SU-DHL-6 (cell line): ENCODE data around the gene CTU1.

ENCODE experiments used
- H2AFZ ChIP-seq: fragments of 200-600 bp; sonication (generic); 2 replicates; pipeline ENCODE4 v1.6.1; 2014; ENCODE audit warnings: low read depth, mild to moderate bottlenecking, moderate library complexity, mixed read lengths, antibody characterized with exemption, low read length; ENCODE audit not compliant: severe bottlenecking
- H3F3A ChIP-seq: fragments of 200-600 bp; shearing (Covaris generic); 2 replicates; pipeline ENCODE4 v1.6.0; 2016; ENCODE audit warnings: antibody characterized with exemption, mild to moderate bottlenecking; ENCODE audit not compliant: insufficient read depth
- H3K27ac ChIP-seq: fragments of 200-600 bp; sonication (generic); 2 replicates; pipeline ENCODE4 v1.5.1; 2016; ENCODE audit warnings: low read depth, mild to moderate bottlenecking, low read length, moderate library complexity, mixed read lengths
- H3K27me3 ChIP-seq: fragments of 200-600 bp; sonication (generic), shearing (Covaris generic); 2 replicates; pipeline ENCODE4 v1.6.0; 2014; ENCODE audit warnings: mild to moderate bottlenecking, low read length
- H3K36me3 ChIP-seq: fragments of 200-600 bp; sonication (generic); 2 replicates; pipeline ENCODE4 v1.6.1; 2014; ENCODE audit warnings: mild to moderate bottlenecking, low read length, mixed read lengths
- H3K4me2 ChIP-seq: fragments of 300-600, 200-600 bp; shearing (Covaris generic), sonication (generic); 2 replicates; pipeline ENCODE4 v1.6.0; 2014; ENCODE audit warnings: low read length, low read depth, mild to moderate bottlenecking; ENCODE audit not compliant: poor library complexity, severe bottlenecking
- H3K4me3 ChIP-seq: fragments of 200-600 bp; sonication (generic); 2 replicates; pipeline ENCODE4 v1.5.1; 2014; ENCODE audit warnings: antibody characterized with exemption, low read length, mild to moderate bottlenecking, mixed read lengths; ENCODE audit not compliant: insufficient read depth, poor library complexity, severe bottlenecking
- H3K79me2 ChIP-seq: fragments of 200-600 bp; sonication (generic); 2 replicates; pipeline ENCODE4 v1.6.1; 2014; ENCODE audit warnings: mild to moderate bottlenecking, low read length, moderate library complexity; ENCODE audit not compliant: insufficient read depth
- H3K9ac ChIP-seq: fragments of 200-600 bp; sonication (generic); 2 replicates; pipeline ENCODE4 v1.7.0; 2014; ENCODE audit warnings: mild to moderate bottlenecking, low read length
- H3K9me2 ChIP-seq: fragments of 200-600 bp; sonication (generic); replicated peaks from 2 replicates; pipeline ENCODE4 v1.6.1; 2014; ENCODE audit warnings: low read length; ENCODE audit not compliant: insufficient read depth
- H3K9me3 ChIP-seq: fragments of 200-600 bp; sonication (generic); 2 replicates; pipeline ENCODE4 v1.6.1; 2014; ENCODE audit warnings: low read length, mixed read lengths; ENCODE audit not compliant: insufficient read depth
- H4K20me1 ChIP-seq: fragments of 200-600 bp; sonication (generic); 2 replicates; pipeline ENCODE4 v1.6.1; 2014; ENCODE audit warnings: low read depth, mild to moderate bottlenecking, antibody characterized with exemption, low read length, moderate library complexity, mixed read lengths
- CTCF ChIP-seq: fragments of 200-600 bp; sonication (generic); IDR thresholded peaks from one replicate; pipeline ENCODE4 v1.5.1; 2017; ENCODE audit warnings: antibody characterized with exemption, mild to moderate bottlenecking, low read length, moderate library complexity; ENCODE audit not compliant: insufficient read depth, poor library complexity, severe bottlenecking
- EZH2phosphoT487 ChIP-seq: fragments of 200-600 bp; sonication (generic), shearing (Covaris generic); conservative IDR thresholded peaks from 2 replicates; pipeline ENCODE4 v1.6.1; 2018; ENCODE audit warnings: mild to moderate bottlenecking, antibody characterized with exemption, low read length, moderate library complexity, mixed read lengths

The CTU1 gene

GRCh38 chr19:51139299-51140014 lies 31.2 kb upstream of the CTU1 start:
- H4K20me1 ChIP-seq, result no peaks in the 10 kb centered on the region
- TF ChIP-seq CTCF, result no peak
- no peak for TF ChIP-seq EZH2phosphoT487
- H3F3A ChIP-seq, result no peaks in the 10 kb centered on the region
- no peak overlapping the region for H3K4me2 ChIP-seq
- H3K9ac ChIP-seq, result no peak overlapping the region
- no peaks in the 10 kb centered on the region; the same call in 1 of the 2 replicates for H3K27me3 ChIP-seq
- H3K27ac ChIP-seq, result no peak overlapping the region
- no peak overlapping the region for H2AFZ ChIP-seq
- no peaks in the 10 kb centered on the region for H3K9me2 ChIP-seq
- no peaks in the 10 kb centered on the region for H3K79me2 ChIP-seq
- peaks cover 9% of the 10 kb centered on the region; the same call in 1 of the 2 replicates for H3K9me3 ChIP-seq
- H3K36me3 ChIP-seq, result no peaks in the 10 kb centered on the region
- no peak overlapping the region for H3K4me3 ChIP-seq

GRCh38 chr19:51138549-51138979 lies 30.4 kb upstream of the CTU1 start:
- no peaks in the 10 kb centered on the region for H4K20me1 ChIP-seq
- H3F3A ChIP-seq, result no peaks in the 10 kb centered on the region
- no peak for TF ChIP-seq CTCF
- TF ChIP-seq EZH2phosphoT487, result no peak
- no peak overlapping the region for H3K4me2 ChIP-seq
- H3K9me2 ChIP-seq, result no peaks in the 10 kb centered on the region
- no peak overlapping the region for H2AFZ ChIP-seq
- H3K27me3 ChIP-seq, result no peaks in the 10 kb centered on the region; the same call in 1 of the 2 replicates
- H3K27ac ChIP-seq, result no peak overlapping the region
- H3K9me3 ChIP-seq, result peaks cover 9% of the 10 kb centered on the region; the same call in 1 of the 2 replicates
- no peaks in the 10 kb centered on the region for H3K79me2 ChIP-seq
- H3K36me3 ChIP-seq, result no peaks in the 10 kb centered on the region
- H3K4me3 ChIP-seq, result no peak overlapping the region
- H3K9ac ChIP-seq, result no peak overlapping the region

- no peak overlapping the region for H3K27ac ChIP-seq
- H3K36me3 ChIP-seq, result no peaks in the 10 kb centered on the region
Measured at GRCh38 chr19:51137792-51138425, 29.7 kb upstream of the CTU1 start.

More at GRCh38 chr19:51137792-51138425, 29.7 kb upstream of the CTU1 start:
- H3F3A ChIP-seq, result no peaks in the 10 kb centered on the region
- H3K9ac ChIP-seq, result no peak overlapping the region
- H3K27me3 ChIP-seq, result no peaks in the 10 kb centered on the region; the same call in 1 of the 2 replicates
- TF ChIP-seq EZH2phosphoT487, result no peak
- no peak for TF ChIP-seq CTCF
- H2AFZ ChIP-seq, result no peak overlapping the region
- H3K4me3 ChIP-seq, result no peak overlapping the region
- H3K79me2 ChIP-seq, result no peaks in the 10 kb centered on the region
- H3K9me3 ChIP-seq, result peaks cover 9% of the 10 kb centered on the region; the same call in 1 of the 2 replicates
- no peaks in the 10 kb centered on the region for H3K9me2 ChIP-seq
- H4K20me1 ChIP-seq, result no peaks in the 10 kb centered on the region
- H3K4me2 ChIP-seq, result no peak overlapping the region
